Endothelial cell of umbilical vein (primary cell): Measurements from ENCODE around the gene LGMN. TPM values are rescaled to one million over a fixed set of nuclear protein-coding genes. Genes with fewer than 3 reads are reported as not detected.

Experiments used
- BruUV-seq: library from RNA; stranded (reverse); fragments of 400-500 nt; replicated peaks from 2 replicates; lab custom pipeline; 2021; lab: Mats Ljungman, UMichigan
- CTCF ChIA-PET: fragments of 300-600, 350-600 bp; sonication (Branson Sonifier 250); formaldehyde crosslinking; loops from one replicate; lab custom pipeline; 2021; ENCODE audit warnings: antibody characterized with exemption, inconsistent platforms; lab: Charles Lee
- POLR2A ChIA-PET: fragments of 300-600, 350-600 bp; sonication (Branson Sonifier 250); formaldehyde crosslinking; loops from one replicate; lab custom pipeline; 2021; ENCODE audit warnings: antibody characterized with exemption, inconsistent platforms; lab: Charles Lee
- DNase-seq: peaks from one replicate; pipeline ENCODE4 v3.0.0-alpha.2; 2011; ENCODE audit warnings: low read depth, low spot score
- FAIRE-seq: peaks from 2 replicates; lab custom pipeline; 2011; peaks lifted over from hg19 to GRCh38; lab: Jason Lieb, UNC
- H2AFZ ChIP-seq: 2 replicates; pipeline ENCODE4 v1.6.0; 2012; ENCODE audit warnings: low read depth, low read length, control low read depth, inconsistent platforms
- H3K27ac ChIP-seq: 2 replicates; pipeline ENCODE4 v1.5.1; 2011; ENCODE audit warnings: low read depth, mild to moderate bottlenecking, control low read depth, low read length, moderate library complexity; ENCODE audit not compliant: insufficient read depth
- H3K27me3 ChIP-seq, 2 experiments: 2 replicates each; pipeline versions ENCODE4 v1.6.0 to v1.6.1; 2011; ENCODE audit warnings: low read length in 2 of 2, mixed read lengths in 1 of 2; ENCODE audit not compliant: control insufficient read depth in 2 of 2, insufficient read depth in 2 of 2
- H3K36me3 ChIP-seq, 2 experiments: 2 replicates in 1 of 2; 3 replicates in 1 of 2; pipeline ENCODE4 v1.5.1; 2011; ENCODE audit warnings: low read length in 2 of 2, mild to moderate bottlenecking in 1 of 2, moderate library complexity in 1 of 2; ENCODE audit not compliant: control insufficient read depth in 2 of 2, insufficient read depth in 2 of 2; ENCODE audit errors: extremely low read depth in 1 of 2
- H3K4me1 ChIP-seq: 3 replicates; pipeline ENCODE4 v1.5.1; 2011; ENCODE audit warnings: mild to moderate bottlenecking, low read length; ENCODE audit not compliant: control insufficient read depth, insufficient read depth; ENCODE audit errors: extremely low read depth
- H3K4me2 ChIP-seq: 2 replicates; pipeline ENCODE4 v1.6.1; 2011; ENCODE audit warnings: low read length, control low read depth, mixed read lengths; ENCODE audit not compliant: insufficient read depth
- H3K4me3 ChIP-seq, 3 experiments: fragments of 200-600 bp in 1 of 3; sonication (generic), shearing (Covaris generic) in 1 of 3; replicated peaks in 1 of 3; 2 replicates each; pipeline ENCODE4 v1.5.1; 2011 to 2016; ENCODE audit warnings: control low read depth in 3 of 3, low read length in 3 of 3, mild to moderate bottlenecking in 2 of 3, inconsistent platforms in 1 of 3, low read depth in 1 of 3, moderate library complexity in 1 of 3; ENCODE audit not compliant: insufficient read depth in 1 of 3
- H3K79me2 ChIP-seq: 2 replicates; pipeline ENCODE4 v1.6.0; 2012; ENCODE audit warnings: low read length, inconsistent platforms; ENCODE audit not compliant: control insufficient read depth, insufficient read depth
- H3K9ac ChIP-seq: replicated peaks from 2 replicates; pipeline ENCODE3; 2011; ENCODE audit warnings: low read length, control low read depth; ENCODE audit not compliant: insufficient read depth; ENCODE audit errors: extremely low read depth
- H3K9me1 ChIP-seq: replicated peaks from 3 replicates; pipeline ENCODE4 v1.6.0; 2011; ENCODE audit warnings: mild to moderate bottlenecking, low read length; ENCODE audit not compliant: control insufficient read depth, insufficient read depth; ENCODE audit errors: extremely low read depth
- H3K9me3 ChIP-seq: replicated peaks from 2 replicates; pipeline ENCODE4 v1.5.1; 2012; ENCODE audit warnings: low read length, inconsistent platforms; ENCODE audit not compliant: control insufficient read depth, insufficient read depth
- H4K20me1 ChIP-seq: replicated peaks from 2 replicates; pipeline ENCODE3; 2011; ENCODE audit warnings: mild to moderate bottlenecking, low read length; ENCODE audit not compliant: control insufficient read depth, insufficient read depth; ENCODE audit errors: extremely low read depth
- CTCF ChIP-seq, 2 donors: IDR thresholded peaks; 1 replicate in 1 of 2; 2 replicates in 1 of 2; pipeline ENCODE4 v1.5.1; 2011; ENCODE audit warnings: low read length in 2 of 2, mild to moderate bottlenecking in 2 of 2, moderate library complexity in 2 of 2, control low read depth in 1 of 2, inconsistent platforms in 1 of 2, low read depth in 1 of 2; ENCODE audit not compliant: insufficient read depth in 1 of 2; ENCODE audit errors: extremely low read depth in 1 of 2
- EZH2 ChIP-seq: IDR thresholded peaks from 2 replicates; pipeline ENCODE4 v1.6.1; 2012; ENCODE audit warnings: borderline replicate concordance, low read depth, mild to moderate bottlenecking, moderate library complexity, low read length, inconsistent platforms; ENCODE audit not compliant: severe bottlenecking
- FOS ChIP-seq: IDR thresholded peaks from 2 replicates; pipeline ENCODE4 v1.6.1; 2011; ENCODE audit warnings: mild to moderate bottlenecking, low read length, moderate library complexity, borderline replicate concordance; ENCODE audit not compliant: insufficient read depth
- GATA2 ChIP-seq: IDR thresholded peaks from 2 replicates; pipeline ENCODE4 v1.7.0; 2011; ENCODE audit warnings: low read depth, mild to moderate bottlenecking, moderate library complexity, mixed read lengths, low read length; ENCODE audit not compliant: insufficient read length, insufficient read depth
- JUN ChIP-seq: IDR thresholded peaks from 2 replicates; pipeline ENCODE4 v1.6.1; 2011; ENCODE audit warnings: borderline replicate concordance, low read depth; ENCODE audit not compliant: insufficient read length, insufficient read depth
- MYC ChIP-seq: IDR thresholded peaks from one replicate; pipeline ENCODE4 v1.6.1; 2011; ENCODE audit warnings: mild to moderate bottlenecking, low read depth, low read length
- POLR2A ChIP-seq: IDR thresholded peaks from 2 replicates; pipeline ENCODE4 v1.6.1; 2012; ENCODE audit warnings: low read depth, mild to moderate bottlenecking, control low read depth, low read length
- POLR2AphosphoS5 ChIP-seq: IDR thresholded peaks from 2 replicates; pipeline ENCODE4 v1.6.1; 2012; ENCODE audit warnings: low read depth, mild to moderate bottlenecking, control low read depth, low read length, moderate library complexity; ENCODE audit not compliant: insufficient read depth
- dilution Hi-C: fragments of 300-500 bp; cut with MboI; formaldehyde crosslinking; loops from one replicate; pipeline ENCODE4 v1.15.0; 2019; ENCODE audit warnings: low sequenced_read_pairs; ENCODE audit not compliant: extremely low pct_ligation_motif_present
- intact Hi-C: fragments of 100-400 bp; cut with micrococcal nuclease; formaldehyde crosslinking; loops from one replicate; pipeline ENCODE4 v1.10.0; 2022
- polyA plus RNA-seq, 4 experiments: library from polyadenylated mRNA; depleted of rRNA in 3 of 4; stranded (reverse) in 3 of 4; unstranded in 1 of 4; fragments of >200 nt; gene quantifications; 2 replicates each; pipeline versions ENCODE4 v1.2.1 to v1.2.3, GENCODE V29; 2011 to 2012; ENCODE audit warnings: missing spikeins in 1 of 4
- total RNA-seq: library from RNA; stranded (reverse); gene quantifications from 2 replicates; pipeline ENCODE4 v1.2.3, GENCODE V29; 2021
- TF ChIP-seq, protein P1 (sequence below): IDR thresholded peaks from 2 replicates; pipeline ENCODE4 v1.6.1; 2011; ENCODE audit not compliant: insufficient read depth, insufficient read length

LGMN gene
- total and polyA plus RNA-seq, 2 donors (not counting 3 experiments of a cell fraction or from before 2014, with no cell fraction given), result 56.7 to 99.2 TPM

GRCh38 chr14:92774572-92774971 lies 26.1 kb upstream of the LGMN start:
- Histone ChIP-seq H3K9ac (no peak overlapping the region), H4K20me1 (no peaks in the 10 kb centered on the region), H3K9me3 (no peaks in the 10 kb centered on the region), H3K27ac (no peak overlapping the region), H3K4me3 (no peak overlapping the region), H3K79me2 (no peaks in the 10 kb centered on the region), H3K9me1 (no peaks in the 10 kb centered on the region), H3K4me1 (no peaks in the 10 kb centered on the region), H3K36me3 (no peaks in the 10 kb centered on the region), H3K4me2 (no peak overlapping the region), H3K27me3 (no peaks in the 10 kb centered on the region), H2AFZ (no peak overlapping the region)
- ChIA-PET CTCF (interaction anchor here (1.4 kb wide), 1 partner anchor 9 kb away, joined by 3 read pairs; no protein-coding TSS in a partner anchor), POLR2A (no interaction called here)
- intact Hi-C loops, result no loop called here
- FAIRE-seq (no peak), DNase-seq (no peak)
- TF ChIP-seq CTCF (IDR thresholded peaks at IDR 0.05; ENCODE audit: extremely low read depth in 1 of 2, insufficient read depth in 1 of 2, low read depth in 1 of 2, low read length in 2 of 2) (no peak), POLR2AphosphoS5 (no peak), JUN (no peak), MYC (no peak), FOS (no peak), GATA2 (no peak), POLR2A (no peak), EZH2 (no peak)
- TF ChIP-seq, protein P1, sequence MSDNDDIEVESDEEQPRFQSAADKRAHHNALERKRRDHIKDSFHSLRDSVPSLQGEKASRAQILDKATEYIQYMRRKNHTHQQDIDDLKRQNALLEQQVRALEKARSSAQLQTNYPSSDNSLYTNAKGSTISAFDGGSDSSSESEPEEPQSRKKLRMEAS, result no peak
- dilution Hi-C loops, result no loop called here
- no TSS peak for BruUV-seq
